ENCODE data around the gene FHIT.
"Not testable (repeated sequence)": the region's sequence is repeated elsewhere in the genome, so short reads cannot be mapped to it uniquely, and the experiment has no call there.

Gene FHIT

GRCh38 chr3:60696428-60697125 is 554.7 kb downstream of the FHIT start:
- DNase-seq, result no peak

GRCh38 chr3:60675424-60675823 is 575.8 kb downstream of the FHIT start:
- no peak for DNase-seq

DNA sequence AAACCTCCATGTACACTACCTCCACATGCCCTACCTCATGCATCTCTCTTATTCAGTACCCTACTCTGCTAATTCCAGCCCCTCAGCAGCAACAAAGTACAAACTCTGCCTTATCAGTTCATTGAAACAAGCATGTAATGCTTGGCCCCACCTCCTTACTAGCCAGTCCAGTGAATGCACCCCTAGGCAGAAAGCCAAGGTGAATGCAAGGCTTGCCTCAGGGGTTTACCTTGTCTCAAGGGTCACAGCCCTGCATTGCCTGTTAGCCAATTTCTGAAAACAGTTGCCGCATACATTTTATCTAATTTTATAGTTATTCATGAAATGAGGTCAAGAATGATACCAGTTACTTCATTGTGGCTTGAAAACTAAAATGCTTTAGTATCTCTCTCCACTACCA is 576.4 kb downstream of the FHIT start:
- no peak for DNase-seq

DNA sequence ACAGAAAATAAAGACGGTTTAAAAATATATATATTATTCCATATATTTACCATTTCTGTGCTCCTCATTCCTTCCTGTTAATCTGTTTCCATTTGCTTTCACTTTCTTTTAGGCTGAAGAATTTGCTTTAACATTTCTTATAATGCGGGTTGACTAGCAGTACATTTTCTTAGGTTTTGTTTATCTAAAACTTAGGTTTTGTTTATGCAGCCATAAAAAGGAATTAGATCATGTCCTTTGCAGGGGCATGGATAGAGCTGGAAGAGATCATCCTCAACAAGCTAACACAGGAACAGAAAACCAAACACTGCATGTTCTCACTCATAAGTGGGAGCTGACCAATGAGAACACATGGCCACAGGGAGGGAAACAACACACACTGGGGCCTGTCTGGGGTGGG is 578.1 kb downstream of the FHIT start:
- no peak for DNase-seq

DNA sequence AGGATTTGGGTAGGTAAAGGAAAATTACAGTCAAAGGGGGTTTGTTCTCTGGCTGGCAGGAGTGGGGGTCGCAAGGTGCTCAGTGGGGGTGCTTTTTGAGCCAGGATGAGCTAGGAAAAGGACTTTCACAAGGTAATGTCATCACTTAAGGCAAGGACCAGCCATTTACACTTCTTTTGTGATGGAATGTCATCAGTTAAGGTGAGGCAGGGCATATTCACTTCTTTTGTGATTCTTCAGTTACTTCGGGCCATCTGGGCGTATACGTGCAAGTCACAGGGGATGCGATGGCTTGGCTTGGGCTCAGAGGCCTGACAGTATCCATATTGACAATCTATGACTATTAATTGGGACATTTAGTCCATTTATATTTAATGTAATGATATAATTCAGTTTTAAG is 578.9 kb downstream of the FHIT start:
- DNase-seq, result not testable (repeated sequence)

DNA sequence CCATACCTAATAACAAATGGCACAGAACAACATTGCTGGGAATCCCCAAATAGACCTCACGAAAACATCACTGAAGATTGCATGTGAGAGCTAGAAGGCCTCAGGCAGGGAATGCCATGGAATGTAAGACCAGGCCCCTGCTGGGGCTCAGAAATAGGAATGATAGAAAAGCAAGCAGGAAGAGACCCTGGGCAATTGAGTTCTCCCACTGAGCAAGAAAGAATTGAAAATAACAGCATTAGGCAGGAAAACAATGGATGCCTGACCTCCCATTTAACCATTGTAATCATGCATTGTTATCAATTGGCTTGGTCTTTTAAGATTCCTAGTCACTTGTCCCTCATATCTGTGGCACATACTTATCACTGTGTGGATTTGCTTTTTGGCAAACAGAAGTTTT is 581.6 kb downstream of the FHIT start:
- DNase-seq, result no peak

- no peak for DNase-seq
Measured at GRCh38 chr3:60660026-60660425, 591.2 kb downstream of the FHIT start.

DNA sequence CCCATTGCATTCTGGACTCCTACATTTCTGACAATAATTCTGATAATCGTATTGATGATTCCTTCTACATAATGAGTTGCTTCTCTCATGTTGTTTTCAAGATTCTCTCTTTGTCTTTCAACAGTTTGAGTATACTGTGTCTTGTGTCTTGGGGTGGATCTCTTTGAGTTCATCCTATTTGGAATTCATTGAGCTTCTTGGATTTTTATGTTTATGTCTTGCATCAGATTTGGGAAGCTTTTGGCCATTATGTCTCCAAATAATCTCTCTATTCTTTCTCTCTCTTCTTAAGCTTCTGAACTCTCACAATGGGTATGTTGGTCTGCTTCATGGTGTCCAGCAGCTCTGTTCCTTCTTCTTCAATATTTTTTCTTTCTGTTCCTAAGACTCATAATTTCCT is 592.2 kb downstream of the FHIT start:
- no peak for DNase-seq

GRCh38 chr3:60657972-60658371 is 593.3 kb downstream of the FHIT start:
- no peak for DNase-seq

DNA sequence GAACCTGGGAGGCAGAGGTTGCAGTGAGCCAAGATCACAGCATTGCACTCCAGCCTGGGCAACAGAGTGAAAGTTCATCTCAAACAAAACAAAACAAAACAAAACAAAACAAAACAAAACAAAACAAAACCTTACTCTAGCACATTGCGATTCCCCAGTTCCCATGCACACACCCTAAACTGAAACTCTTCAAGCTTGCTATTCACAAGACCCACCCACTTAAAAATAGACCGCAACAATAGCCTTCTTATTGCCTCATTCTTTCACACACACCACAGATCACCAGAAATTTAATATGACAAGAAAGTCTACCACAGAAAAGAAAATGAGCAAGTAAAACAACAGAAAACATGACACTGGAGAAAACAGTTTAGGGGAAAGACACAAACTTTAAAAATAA is 598.4 kb downstream of the FHIT start:
- no peak for DNase-seq

GRCh38 chr3:60651799-60652198 is 599.5 kb downstream of the FHIT start:
- DNase-seq, result no peak

DNA sequence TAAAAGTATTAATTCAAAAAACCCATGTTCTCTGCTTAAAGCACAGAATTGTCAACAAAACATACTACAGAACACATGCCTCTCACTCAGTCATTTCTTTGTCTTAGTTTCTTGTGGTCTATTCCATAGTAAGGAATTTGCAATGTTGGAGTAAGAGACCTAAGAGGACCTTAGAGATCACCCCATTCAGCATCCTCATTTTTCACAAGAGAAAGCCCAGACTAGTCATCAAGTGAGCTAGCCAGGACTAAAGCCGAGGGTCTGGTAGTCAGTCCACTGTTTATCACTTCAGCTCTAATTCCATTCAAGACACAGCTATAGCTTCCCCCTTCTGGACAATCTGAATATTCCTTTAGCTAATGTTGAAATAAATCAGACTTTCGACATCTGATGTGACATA is 601.1 kb downstream of the FHIT start:
- no peak for DNase-seq

- DNase-seq, result no peak
Measured at GRCh38 chr3:60645801-60646200, 605.5 kb downstream of the FHIT start.

- DNase-seq, result no peak
Measured at GRCh38 chr3:60643831-60644230, 607.4 kb downstream of the FHIT start.

- DNase-seq, result no peak
Measured at GRCh38 chr3:60641354-60641753, 609.9 kb downstream of the FHIT start.

DNA sequence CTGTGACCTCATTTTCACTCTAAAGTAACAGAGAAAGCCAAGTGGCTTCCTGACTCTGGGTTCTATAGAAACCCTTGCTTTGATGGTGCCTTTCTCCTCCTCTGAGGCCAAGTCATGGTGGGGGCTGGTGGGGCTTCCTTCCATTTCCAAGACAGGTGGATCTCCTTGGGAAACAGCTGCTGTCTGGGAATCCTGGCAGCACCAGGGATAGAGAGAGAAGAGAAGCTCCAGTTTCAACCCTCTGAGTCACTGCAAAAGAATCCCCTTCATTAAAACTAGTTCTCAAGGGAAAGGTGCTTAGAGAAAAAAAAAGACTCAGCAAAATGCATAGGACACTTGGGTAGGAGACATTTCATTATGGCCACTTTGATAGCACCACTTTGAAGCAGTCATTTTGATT is 614.4 kb downstream of the FHIT start:
- no peak for DNase-seq

GRCh38 chr3:60633644-60634043 is 617.6 kb downstream of the FHIT start:
- DNase-seq, result no peak

GRCh38 chr3:60631509-60631908 is 619.7 kb downstream of the FHIT start:
- no peak for DNase-seq

GRCh38 chr3:60630953-60631352 is 620.3 kb downstream of the FHIT start:
- DNase-seq, result no peak

GRCh38 chr3:60629816-60630215 is 621.4 kb downstream of the FHIT start:
- DNase-seq, result no peak

- no peak for DNase-seq
Measured at GRCh38 chr3:60622349-60622748, 628.9 kb downstream of the FHIT start.

GRCh38 chr3:60617188-60617587 is 634.1 kb downstream of the FHIT start:
- DNase-seq, result no peak

DNA sequence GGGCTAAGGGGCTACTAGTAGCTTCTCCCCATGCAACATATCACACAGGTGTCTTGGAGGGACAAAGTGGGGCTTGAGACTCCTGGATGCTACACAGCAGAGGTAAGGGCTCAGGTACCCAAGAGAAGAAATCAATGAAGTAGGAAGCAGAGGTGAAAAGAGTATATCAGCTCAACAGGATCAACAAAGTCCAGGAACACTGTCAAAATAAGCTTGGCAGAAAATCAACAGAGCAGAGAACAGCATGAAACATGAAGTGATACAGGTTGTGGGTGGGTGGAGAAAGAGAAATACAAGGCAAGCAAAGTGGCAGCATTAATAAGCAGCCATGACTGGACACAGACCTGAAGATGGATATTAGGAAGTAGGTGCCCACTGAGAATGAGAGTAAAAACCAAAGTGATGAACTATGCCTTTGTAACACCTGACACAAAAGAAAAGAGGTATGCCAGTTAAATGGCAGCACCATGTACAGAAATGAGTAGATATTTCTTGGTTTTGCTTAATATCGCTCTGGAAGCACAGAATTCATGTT is 637.4 kb downstream of the FHIT start:
- DNase-seq, result no peak

DNA sequence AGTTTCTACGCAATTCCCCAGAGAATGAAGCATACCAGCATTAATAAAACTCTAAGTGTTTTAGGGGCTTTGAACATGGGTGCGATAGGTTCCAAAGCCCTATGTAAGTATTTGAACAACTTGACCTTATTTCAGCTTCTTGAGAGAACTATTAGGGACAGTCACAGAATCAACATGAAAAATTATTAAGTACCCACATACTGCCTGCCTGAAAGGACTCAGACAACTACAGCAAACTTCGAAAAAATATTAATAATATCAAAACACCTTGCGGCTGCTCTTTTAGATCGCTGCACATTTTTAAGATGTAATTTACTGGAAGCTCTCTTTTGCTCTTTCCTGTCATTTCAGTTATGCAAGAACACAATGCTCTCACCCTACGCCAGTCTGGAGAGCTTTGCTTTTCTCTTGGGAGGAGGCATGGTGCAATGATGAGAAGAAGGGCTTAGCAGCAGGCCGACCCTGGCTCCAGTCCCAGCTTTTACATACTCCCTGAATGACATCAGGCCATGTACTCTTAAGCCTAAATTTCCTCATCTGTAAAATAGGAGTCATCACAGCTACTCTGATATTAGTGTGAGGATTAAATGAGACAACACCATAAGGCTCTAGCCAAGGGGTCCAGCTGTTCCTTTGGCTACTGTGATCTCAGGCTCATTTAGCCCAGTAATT is 640.7 kb downstream of the FHIT start:
- DNase-seq, result no peak

DNA sequence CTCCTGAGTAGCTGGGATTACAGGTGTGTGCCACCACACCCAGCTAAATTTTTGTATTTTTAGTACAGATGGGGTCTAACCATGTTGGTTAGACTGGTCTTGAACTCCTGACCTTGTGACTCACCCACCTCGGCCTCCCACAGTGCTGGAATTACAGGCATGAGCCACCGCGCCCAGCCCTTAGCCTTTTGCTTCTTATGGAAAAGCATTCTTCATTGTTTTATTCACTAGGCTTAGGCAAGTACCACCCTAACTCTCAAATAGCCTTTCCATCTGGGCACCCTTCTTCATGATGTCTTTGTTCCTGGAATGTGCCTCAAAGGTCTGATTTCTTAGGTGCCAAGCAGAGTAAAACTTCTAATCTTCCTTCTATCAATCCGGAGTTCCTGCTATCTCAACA is 641.8 kb downstream of the FHIT start:
- DNase-seq, result no peak
